ENCODE results near the gene GGA2.

Gene GGA2

DNA sequence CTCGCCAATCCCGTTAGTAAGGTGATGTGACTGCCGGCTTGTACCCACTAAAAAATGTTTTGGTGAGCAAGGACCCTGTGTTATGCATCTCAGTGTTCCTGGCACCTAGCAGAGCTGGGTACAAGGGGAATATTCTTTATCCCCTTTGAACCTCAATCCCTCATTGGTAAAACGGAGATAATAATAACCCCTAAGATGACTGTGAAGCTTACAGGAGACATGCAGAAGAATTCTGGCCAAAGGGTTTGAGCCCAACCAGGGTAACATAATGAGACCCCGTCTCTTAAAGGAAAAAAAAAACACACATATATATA, 896 bp downstream of the GGA2 start:
- H3K4me3 ChIP-seq (replicated peaks; ENCODE audit: low read depth, low read length), result peak overlapping the region; percentile 73
- TF ChIP-seq CTCF (IDR thresholded peaks at IDR 0.05; ENCODE audit: low read depth, low read length, missing control alignments), result no peak
- no peak for DNase-seq (ENCODE audit: extremely low read depth, low read depth)

DNA sequence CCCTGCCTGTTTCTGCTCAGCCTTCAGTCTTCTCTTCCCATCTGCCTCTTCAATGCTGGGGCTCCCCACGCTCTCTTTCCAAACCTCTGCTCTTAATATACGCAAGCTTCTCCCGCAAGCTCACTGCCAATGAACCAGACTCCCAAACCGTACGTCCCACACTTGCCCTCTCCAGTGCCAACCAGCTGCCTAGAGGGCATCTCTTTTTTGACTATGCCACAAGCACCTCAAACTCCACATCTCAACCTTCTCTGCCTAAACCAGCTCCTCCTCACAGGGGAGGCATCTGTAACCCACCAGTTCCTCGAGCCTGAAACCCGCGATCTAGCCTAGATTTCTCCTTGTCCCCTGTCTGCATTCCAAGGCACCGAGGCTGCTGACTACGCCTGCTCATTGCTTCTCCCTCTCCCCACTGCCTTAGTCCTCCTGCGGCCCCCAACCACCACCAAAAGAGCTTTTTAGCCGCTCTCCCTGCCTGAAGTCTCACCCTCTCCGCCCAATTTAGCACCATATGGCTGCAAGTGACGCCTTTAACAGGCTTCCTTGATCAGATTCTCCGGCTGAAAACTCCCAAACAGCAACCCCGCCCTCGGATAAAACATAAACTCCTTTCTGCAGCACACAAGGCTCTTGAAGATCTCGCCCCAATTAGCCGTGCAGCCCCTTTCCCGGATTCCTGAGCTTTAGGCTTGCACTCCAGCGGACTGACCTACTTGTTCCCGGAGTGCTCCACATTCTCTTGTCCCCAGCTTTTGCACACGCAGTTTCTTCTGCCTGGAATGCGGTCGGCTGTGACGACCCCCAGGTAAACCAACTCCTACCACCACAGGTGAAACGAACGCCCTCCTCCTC, 1.5 kb downstream of the GGA2 start:
- H3K4me3 ChIP-seq (replicated peaks; ENCODE audit: low read depth, low read length), result peak overlapping the region; percentile 73
- TF ChIP-seq CTCF (IDR thresholded peaks at IDR 0.05; ENCODE audit: low read depth, low read length, missing control alignments), result no peak
- DNase-seq (ENCODE audit: extremely low read depth, low read depth), result no peak

GRCh38 chr16:23506606-23506994, 3.7 kb downstream of the GGA2 start:
- no peak for DNase-seq (ENCODE audit: extremely low read depth, low read depth)
- no peak overlapping the region; the same call in 1 of the 2 replicates for H3K4me3 ChIP-seq (replicated peaks; ENCODE audit: low read depth, low read length)
- no peak for TF ChIP-seq CTCF (IDR thresholded peaks at IDR 0.05; ENCODE audit: low read depth, low read length, missing control alignments)

DNA sequence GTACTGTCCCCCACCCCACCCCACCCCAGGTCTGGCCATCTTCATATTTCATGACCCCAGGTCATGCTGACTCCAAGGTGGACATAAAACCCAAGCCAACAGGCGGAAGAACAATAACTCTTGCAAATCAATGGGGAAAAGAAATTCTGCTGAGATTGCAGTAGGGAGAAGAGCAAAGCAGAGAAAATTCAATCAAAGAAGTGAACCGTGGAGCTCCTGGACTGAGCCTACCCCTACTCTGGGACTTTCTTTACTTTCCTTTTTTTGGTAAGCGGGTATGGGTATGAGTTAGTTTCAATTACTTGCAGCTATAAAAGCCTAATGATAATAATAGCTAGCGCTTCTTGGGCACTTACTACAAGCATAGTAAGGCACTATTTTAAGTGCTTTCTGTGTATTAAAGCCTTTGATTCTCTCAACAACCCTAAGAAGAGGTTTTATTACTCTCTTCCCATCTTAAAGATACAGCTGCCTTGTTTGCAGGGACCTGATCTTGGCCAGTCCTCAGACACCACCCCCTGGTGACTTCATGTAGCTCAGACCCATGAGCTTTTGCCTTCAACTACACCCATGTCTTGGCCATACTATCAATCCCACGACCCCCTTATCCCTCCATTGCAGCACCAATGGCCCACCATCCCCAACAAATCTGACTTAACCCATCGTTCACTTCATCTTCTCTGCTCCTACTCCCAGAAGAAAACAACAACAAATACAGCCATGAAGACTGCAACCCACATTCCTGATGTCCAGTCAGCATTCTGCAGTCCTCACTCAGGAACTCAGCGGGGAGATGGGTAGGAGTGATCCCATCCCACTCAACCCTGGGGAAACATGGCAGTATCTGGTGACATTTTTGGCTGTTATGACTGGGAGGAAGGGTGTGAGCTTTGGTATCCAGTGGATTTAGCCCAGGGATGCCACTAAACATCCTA, 4.4 kb downstream of the GGA2 start:
- no peak for DNase-seq (ENCODE audit: extremely low read depth, low read depth)
- TF ChIP-seq CTCF (IDR thresholded peaks at IDR 0.05; ENCODE audit: low read depth, low read length, missing control alignments), result no peak
- H3K4me3 ChIP-seq (replicated peaks; ENCODE audit: low read depth, low read length), result no peak overlapping the region

GRCh38 chr16:23505180-23505665, 5.1 kb downstream of the GGA2 start:
- no peak for DNase-seq (ENCODE audit: extremely low read depth, low read depth)
- no peak overlapping the region for H3K4me3 ChIP-seq (replicated peaks; ENCODE audit: low read depth, low read length)

More at GRCh38 chr16:23505180-23505665, 5.1 kb downstream of the GGA2 start:
- no peak for TF ChIP-seq CTCF (IDR thresholded peaks at IDR 0.05; ENCODE audit: low read depth, low read length, missing control alignments)
